Fibroblast of mammary gland (primary cell): Measurements from ENCODE around the gene COG8.

ENCODE experiments used
- DNase-seq: peaks from one replicate; pipeline ENCODE4 v3.0.0-alpha.2; 2010; ENCODE audit warnings: low read depth
- H3K4me3 ChIP-seq: 2 replicates; pipeline ENCODE4 v1.5.1; 2011; ENCODE audit warnings: low read depth, mild to moderate bottlenecking, low read length, moderate library complexity; ENCODE audit not compliant: control insufficient read depth
- CTCF ChIP-seq: conservative IDR thresholded peaks from 2 replicates; pipeline ENCODE4 v1.5.1; 2011; ENCODE audit warnings: low read depth, low read length, inconsistent platforms; ENCODE audit not compliant: control insufficient read depth, insufficient read depth

COG8 gene

DNA sequence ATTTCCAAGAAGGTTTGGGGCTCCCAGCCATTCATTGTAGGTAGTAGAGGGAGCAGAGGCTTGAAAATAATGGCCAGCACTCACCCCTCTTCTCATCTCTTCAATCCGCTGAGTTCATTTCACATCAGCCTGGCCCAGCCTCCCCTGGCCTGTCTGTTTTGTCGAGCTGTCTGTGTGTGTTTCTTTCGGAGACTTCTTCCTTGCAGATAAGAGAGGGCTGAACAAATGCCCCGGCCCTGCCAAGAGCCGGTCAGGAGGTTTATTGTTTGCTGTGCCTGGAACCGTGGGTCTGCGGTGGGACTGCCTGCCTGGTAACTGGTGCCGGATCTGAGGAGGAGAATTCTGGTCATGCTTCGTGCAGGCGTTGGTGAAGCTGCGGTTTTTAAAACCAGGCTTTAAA, 24.8 kb downstream of the COG8 start:
- no peak overlapping the region for H3K4me3 ChIP-seq

DNA sequence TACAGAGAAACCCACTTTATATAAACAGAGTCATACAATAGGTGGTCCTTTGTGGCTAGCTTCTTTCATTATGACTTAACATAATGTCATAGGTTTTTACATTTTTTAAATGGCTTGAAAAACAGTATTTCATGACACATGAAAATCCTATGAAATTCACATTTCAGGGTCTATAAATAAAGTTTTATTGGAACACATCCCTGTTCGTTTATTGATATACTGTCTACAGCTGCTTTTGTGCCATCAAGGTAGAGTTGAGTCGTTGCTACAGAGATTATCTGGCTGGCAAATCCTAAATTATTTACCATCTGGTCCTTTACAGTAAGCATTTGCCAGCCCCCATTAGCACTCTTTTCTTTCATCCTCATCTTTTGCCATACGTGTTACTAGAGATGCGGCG, 25.9 kb downstream of the COG8 start:
- no peak for DNase-seq
- TF ChIP-seq CTCF = no peak
- H3K4me3 ChIP-seq = no peak overlapping the region

More for the DNA sequence above, 24.8 kb downstream of the COG8 start:
- no peak for DNase-seq
- no peak for TF ChIP-seq CTCF

GRCh38 chr16:69311533-69312387, 27.6 kb downstream of the COG8 start:
- peak; percentile 0 for TF ChIP-seq CTCF
- H3K4me3 ChIP-seq = peak overlapping the region; percentile 88
- no peak for DNase-seq

- peak within 1 kb of the TSS; percentile 88 for H3K4me3 ChIP-seq
- DNase-seq = peak; percentile 94
- TF ChIP-seq CTCF = peak; percentile 56
Measured at GRCh38 chr16:69310653-69311532, 28.5 kb downstream of the COG8 start, which contains the start of gene VPS4A. VPS4A (plus strand) TSS chr16:69311350; CDS start chr16:69311512, 162 bp downstream.

GRCh38 chr16:69309316-69309715, 30.0 kb downstream of the COG8 start:
- no peak for TF ChIP-seq CTCF
- no peak for DNase-seq
- no peak overlapping the region for H3K4me3 ChIP-seq

DNA sequence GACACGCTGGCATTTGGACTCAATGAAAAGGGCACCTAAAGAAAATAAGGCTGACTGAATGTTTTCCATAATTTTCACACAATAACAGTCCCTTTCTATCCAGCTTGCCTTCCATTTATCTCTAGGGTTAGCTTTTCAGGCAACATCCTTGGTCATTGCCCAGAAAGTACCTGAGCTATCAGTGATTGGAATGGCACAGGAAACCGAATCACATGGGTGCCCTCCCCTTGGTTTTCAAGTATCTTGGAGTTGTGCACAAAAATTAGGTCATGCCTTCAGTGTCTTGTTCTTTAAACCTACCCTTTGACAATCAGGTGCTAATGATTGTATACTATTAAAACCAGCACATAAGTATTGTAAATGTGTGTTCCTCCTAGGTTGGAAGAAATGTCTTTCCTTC, 31.5 kb downstream of the COG8 start:
- DNase-seq = no peak
- no peak for TF ChIP-seq CTCF
- no peak overlapping the region for H3K4me3 ChIP-seq
